NCI-H1417 treated with DMSO at 0.1 percent for 48 hours (cell line): ENCODE measurements around the gene NKD1.

Experiments used
- DNase-seq: peaks from one replicate; lab custom pipeline; 2025; lab: John Stamatoyannopoulos, UW

NKD1 gene

DNA sequence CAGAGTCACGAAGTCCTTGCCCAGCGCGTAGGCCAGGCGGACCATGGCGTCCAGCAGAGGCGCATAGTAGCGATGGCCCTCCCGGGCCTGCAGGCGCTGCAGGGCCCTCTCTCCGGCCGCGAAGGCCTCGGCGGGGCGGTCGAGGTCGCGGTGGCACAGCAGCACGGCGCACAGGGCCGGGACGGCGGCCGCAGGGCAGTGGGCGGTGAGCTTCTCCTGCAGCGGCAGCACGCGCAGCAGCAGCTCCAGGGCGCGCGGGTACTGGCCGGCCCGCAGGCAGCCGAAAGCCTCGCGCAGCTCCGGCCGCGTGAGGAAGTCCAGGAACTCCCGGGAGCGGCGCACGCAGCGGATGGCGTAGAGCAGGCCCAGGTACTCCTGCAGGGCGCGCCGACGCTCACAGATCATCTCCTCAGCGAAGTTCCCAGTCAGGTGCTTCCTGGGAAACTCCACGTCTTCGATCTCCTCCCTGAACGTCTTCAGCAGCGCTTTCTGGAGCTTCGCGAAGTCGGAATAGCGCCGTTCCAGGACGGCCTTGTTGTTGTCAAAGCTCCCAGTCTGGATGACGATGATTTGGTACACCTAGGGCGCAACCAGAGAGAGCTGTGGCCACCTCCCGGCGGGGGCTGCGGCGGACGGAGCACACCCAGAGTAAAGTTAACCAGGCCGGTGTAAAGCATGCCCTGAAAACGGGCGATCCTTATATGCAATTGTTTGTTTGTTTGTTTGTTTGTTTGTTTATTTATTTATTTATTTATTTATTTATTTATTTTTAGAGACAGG is 125.5 kb downstream of the NKD1 start:
- DNase-seq = no peak

DNA sequence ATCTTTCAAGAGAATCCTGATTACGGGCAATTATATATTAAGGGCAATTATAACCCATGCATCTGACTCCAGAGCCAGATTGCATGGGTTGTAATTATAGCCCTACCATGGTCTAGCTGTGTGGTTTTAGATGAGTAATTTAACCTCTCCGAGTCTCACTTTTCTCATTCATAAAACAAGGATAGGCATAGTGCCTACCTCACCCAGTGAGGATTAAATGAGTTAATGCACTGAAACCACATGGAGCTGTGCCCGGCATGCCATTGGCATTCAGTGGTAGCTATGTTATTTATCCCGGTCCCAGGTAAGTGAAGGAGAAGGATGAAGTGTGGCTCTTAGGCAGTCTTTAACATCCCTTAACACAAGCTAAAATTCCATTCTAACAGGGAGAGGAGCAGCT is 126.6 kb downstream of the NKD1 start:
- no peak for DNase-seq

DNA sequence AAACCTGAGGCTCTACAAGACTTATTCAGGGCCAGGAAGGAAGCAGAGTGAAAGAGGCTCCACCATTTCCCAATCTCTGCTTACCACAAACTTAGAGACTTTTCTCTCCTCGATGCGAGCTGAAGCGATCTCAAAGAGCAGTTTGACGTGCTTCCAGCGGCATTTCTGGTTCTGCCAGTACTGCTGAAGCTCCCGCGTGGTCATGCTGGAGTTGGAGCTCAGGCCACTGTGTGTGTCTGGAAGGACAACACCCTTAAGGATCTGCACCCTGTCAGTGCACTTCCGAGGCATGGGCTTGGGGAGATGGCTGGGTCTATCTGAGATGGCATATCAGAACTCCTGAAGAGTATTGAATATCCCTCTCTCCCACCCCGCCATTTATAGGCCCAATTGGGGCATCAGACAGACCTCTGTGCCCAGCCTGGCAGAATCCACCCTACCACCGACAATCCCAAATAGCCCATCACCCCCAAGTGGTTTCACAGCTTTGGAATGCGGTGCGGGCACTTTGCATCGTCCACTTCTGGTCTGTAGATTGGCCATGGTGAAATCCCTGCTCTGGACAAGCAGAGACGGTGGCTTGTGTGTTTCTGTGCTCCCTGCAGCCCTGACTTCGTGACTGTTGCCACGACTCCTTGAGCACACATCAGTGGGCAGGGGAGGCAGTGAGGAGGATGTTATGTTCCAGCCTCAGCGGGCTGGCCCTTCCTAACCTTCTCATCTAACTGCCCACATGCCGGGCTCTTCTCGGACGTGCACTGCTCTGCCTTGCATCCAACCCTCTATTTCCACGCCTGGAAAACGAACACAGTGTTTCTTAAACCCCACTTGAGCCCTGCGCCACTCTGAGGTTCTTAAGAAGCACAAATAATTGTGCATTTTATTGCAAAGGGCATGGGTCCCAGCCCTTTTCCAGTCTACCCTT is 127.8 kb downstream of the NKD1 start:
- DNase-seq = no peak

DNA sequence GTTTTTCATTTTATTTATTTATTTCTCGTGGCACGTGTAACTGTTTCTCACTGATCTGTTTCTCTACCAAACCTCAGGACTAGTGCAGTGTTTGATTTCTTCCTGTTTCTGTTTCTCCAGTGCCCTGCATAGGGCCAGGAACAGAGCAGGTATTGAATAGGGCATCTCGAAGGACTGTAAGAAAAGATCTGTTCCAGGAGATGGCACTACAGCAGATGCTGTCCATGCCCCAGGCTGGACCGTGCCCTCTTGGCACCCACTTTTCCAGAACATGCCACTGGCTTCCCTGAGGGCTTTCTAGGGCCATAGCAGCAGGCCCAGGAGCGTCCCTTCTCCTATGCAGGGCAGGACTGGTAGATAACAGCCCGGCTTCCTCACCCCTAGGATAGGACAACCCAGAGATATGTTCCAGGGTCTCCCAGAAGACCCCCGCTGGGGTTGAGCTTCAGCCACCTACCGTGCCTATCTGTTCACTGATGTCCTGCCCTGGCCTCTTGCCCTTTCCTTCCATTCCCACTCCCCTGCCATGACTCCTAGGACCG is 128.6 kb downstream of the NKD1 start:
- no peak for DNase-seq

DNA sequence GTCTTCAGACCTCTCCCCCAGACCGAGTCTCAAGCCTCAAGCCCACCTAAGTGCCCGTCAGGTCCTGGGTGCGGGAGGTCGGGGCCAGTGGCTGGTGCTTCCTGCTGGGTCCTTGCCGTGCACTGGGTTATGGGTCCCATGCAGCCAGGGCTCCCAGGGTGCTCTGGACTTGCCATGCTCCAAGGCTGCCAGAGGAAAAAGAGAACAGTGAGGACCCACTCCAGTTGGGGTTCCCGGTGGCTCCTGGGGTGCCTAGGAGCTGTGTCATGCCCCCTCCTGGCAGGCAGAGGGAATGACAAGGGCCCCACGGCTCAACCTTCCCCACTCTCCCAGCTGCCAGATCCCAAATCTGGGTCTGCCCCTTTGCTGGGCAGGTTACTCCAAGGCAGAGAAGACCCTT is 129.2 kb downstream of the NKD1 start:
- no peak for DNase-seq

DNA sequence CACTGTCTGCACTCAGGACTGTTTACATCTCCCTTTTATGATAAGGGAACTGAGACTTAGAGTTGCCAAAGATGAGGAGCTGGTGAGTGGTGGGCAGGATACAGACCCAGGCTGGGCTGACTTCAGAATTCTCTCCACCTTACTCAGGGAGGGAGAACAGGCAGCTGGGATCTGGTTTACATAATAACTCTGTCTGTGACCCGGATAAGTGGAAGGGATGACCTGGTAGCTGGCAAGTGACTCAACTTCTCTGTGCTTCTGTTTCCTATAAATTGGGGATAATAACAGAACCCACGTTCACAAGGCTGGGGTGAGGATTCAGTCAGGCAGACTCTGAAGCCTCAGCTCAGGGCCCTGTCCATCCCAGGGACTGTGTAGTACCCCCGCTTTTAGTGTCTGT is 130.3 kb downstream of the NKD1 start:
- DNase-seq = no peak

DNA sequence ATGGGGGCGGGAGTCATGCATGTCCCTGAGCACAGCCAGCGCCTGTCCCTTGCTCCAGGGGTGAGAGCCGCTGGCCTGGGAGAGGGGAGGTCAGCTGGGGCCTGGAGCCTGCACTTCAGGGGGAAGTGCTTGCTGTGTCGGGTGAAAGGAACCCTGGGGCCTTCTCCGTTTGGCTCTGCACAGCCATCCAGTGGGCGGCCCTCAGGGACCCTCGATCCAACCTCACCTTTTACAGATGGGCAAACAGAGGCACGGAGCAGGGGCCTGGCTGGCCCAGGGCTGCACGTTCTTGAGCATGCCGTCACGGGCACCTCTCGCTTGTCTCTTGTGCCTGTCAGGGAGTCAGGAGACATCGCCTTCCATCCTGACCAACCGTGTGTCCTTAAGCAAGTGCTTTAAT is 131.1 kb downstream of the NKD1 start:
- no peak for DNase-seq

DNA sequence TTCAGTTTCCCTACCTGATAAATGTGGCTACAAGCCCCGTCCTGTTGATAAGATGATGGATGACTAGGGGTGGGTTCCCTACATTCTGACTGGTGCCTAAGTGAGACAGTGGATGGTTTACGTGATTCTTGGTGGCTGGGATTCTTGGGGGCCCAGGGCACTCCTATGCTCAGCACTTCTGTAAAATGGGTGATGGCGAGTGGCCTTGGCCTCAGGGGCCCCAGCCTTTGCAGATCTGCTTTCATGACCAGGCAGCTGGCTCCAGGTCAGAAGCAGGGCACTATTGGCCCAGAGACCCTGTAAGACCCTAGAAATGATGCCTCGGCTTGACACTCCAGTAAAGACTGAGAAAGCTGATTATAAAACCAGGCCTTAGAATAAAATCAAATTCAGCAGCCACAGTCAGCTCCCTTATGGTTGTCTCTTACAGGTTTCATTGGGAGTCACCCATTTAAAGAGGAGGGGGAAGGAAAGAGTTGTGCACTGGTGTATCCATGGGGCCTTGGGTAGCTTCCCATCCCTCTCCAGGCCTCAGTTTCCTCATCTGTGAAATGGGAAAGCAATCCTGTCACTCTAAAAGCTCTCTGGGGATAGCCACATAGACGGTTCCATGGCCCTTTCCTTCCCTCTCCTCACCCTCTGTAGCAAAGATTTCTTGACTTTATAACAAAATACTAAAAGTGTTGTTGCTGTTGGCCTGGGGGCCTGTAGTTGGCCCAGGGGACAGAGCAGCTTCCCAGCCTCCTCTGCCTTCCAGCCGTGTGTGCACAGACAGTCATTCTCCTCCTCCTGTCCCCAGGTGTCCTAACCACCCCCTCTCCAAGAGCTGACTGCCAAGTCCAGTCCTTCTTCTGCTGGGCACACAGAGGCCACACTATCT is 131.7 kb downstream of the NKD1 start:
- no peak for DNase-seq

DNA sequence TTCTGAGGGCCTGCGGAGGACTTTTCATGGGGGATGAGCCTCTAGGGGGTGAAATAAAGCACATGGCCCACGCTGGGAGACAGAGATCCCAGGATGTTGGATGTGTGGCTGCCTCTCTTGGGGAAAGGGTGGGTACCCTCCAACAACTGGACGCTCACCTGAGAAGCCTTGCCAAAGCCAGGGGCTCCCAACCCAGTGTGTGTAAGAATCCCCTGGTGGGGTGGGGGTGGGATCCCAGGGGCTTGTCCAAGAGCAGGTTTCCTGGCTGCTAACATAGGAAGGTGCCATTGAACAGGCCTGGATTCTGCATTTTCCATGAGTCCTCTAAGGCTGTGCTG is 132.3 kb downstream of the NKD1 start:
- no peak for DNase-seq

DNA sequence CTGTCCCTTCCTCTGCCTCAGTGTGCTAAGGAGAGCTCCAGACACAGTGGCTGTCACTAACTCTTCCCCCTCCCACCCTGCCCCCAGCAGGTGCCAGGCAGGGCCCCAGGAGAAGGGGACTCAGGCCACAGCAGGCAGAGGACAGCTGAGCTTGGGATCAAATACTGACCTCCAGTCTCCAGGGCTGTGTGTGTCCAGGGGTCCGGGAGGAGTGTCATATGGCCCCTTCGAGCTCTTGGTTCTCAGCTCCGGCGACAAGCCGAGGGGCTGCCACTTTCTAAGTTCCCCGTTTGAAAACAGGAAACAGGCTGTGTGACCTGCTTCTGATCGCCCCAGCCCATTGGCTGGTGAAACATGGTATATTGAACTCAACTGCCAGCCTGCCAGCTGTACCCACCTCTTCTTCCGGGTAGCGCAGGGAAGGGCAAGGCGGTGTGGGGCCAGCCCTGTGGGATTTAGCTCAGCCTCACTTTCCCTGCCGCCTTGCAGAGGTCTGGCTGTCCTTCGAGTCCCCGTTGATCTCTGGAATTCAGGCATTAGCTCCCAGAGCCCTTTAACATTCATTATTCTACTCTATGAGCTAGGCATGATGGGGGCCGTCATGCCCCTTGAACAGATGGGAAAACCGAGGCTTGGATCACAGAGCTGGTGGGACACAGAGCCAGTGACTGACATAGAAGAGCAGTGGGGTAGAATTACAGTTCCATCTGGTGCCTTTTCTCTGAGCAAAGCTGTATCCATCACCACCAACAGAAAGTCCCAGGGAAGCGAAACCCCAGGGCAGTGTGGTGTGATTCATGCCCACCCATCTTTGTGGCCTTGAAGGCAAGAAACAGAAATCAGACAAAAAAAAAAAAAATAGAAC is 133.1 kb downstream of the NKD1 start, which contains the start of gene SNX20:
Gene SNX20, minus strand, starts transcription at position 292 of the 865 bp plus-strand sequence. CDS start 3,786 bp downstream, outside the sequence.
- no peak for DNase-seq

DNA sequence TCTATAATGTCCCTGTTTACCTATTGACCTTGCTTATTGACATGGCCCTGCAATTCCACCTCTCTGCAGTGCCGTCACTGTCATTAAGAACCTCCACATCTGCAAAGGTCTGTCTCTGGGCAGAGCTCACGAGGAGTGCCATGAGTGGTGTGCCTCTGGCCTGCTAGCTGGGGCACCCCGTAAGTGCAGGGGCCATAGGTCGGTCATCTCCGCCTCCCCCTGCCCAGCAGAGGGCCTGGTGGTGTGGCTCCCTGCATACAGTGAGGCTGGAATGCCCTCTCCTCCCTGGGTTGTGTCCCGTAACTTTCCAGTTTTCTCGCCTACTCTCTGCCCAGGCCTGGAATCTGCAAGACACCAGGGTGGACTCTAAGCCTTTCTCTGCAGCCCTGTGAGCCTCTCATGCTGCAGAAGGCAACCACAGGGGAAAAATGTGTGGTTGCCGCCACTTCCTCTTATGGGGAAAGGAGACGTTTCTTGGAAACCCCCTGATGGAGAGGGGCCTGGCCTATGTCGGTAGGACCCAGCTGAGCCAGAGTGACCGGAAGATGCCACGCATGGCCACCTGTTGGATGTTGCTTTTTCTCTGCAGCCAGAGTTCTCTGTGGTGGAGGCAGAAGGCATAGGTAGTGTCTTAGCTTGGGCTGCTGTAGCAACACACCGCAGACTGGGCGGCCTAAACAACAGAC is 135.6 kb downstream of the NKD1 start:
- DNase-seq = no peak

DNA sequence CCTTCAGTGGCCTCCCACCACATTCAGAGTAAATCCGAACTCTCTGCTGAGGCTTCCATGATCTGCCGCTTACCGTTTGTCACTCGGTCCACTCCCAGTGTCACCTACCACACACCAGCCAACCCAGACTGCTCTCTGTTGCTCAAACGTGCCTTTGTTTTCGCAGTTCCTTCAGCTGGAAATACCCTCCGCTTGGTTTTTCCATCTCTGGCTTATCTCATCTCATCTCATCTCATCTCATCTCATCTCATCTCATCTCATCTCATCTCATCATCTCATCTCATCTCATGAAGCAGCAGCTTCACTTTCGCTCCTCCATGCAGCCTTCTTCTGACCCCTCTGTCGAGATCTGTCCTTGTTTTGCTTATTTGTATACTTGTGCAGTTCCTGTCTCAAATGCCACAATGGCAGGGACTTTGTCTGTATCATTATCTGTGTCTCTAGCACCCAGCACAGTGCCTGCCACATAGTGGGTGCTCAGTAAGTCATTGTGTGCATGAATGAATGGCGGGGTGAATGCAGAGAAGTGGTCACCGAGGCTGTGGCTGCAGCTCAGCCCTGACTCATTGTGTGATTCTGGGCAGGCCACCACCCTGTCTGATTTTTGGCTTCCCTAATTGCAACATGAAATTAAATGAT is 136.7 kb downstream of the NKD1 start:
- DNase-seq = no peak

DNA sequence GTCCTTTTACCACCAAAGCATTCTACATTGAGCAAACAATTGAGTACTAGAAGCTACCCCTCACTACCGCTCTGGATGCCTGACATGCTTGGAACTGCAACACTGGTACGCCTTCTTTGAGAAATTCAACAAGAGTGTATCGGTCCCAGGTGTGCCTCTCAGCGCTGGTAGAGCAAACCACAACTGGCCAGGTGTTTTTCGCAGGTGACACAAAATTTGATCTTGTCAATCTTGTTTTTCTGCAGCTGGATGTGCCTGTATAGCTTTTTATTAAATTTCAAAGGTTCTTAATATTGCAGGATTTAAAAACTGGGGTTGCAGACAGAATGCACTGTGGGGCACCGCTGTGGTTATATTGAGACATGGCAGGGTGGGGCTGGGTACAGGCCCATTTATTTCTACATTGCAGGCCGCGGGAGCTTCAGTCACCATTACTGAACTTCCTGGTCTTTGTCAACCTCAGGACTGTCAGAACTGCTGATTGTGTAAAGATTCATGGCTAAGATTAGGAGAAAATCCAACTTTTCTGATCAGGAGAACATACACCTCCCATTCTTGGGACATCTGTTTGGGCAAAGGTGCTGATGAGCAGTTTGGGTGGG is 137.4 kb downstream of the NKD1 start:
- DNase-seq = no peak

DNA sequence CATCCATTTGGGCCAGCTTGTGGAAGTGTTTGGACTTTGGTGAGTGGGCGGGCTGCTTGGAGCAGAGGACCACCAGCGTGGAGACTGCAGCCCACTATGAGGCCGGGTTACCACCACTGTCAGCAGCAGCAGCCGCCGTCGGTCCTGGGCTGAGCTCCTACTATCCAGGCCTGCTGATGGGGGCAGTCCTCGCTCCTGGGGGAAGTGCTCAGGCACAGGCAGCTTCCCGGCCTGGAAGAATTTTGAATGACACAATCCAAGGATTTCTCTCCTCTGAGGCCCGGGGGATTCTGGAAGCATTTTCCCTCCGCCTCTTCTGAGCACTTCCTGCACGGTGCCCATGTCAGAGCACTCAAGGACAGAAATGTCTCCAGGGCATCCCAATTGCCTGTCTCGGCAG is 139.9 kb downstream of the NKD1 start:
- DNase-seq = no peak

DNA sequence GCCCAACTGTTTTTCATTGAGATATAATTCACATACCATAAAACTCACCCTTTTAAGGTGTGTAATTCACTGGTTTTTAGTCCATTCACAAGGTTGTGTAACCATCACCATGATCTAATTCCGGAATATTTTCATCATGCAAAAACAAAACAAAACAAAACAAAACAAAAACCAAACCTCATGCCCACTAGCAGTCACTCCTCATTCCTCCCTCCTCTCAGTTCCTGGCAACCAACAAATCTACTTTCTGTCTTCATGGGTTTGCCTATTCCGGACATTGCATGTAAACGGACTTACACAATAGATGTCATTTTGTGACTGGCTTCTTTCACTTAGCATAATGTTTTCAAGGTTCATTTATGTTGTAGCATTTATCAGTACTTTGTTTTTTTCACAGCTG is 140.7 kb downstream of the NKD1 start:
- no peak for DNase-seq

DNA sequence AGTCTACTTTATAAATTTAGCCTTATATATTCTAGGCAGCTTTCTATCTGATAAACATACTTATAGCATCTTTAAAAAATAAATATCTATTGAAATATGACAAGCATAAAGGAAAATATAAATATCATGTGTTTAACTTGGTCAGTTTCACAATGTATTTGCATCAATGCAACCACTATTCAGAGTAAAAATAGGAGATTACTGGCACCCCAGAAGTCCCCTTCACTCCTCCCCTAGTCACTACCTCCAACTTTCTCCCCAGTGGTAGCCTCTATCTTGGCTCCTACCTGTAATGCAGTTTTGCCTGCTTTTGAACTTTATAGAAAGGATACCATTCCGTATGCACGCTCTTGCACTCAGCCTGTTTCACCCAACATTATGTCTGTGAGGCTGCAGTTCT is 142.0 kb downstream of the NKD1 start:
- DNase-seq = no peak

DNA sequence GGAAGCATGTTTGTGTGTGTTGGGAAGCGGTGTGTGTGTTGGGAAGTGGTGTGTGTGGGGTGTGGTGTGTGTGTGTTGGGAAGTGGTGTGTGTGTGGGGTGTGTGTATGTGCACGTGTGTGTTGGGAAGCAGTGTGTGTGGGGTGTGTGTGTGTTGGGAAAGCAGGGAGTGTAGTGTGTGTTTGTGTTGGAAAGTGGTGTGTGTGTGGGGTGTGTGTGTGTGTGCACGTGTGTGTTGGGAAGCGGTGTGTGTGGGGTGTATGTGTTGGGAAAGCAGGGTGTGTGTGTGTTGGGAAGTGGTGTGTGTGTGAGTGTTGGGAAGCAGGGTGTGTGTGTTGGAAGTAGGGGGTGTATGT is 144.4 kb downstream of the NKD1 start:
- DNase-seq = no peak

DNA sequence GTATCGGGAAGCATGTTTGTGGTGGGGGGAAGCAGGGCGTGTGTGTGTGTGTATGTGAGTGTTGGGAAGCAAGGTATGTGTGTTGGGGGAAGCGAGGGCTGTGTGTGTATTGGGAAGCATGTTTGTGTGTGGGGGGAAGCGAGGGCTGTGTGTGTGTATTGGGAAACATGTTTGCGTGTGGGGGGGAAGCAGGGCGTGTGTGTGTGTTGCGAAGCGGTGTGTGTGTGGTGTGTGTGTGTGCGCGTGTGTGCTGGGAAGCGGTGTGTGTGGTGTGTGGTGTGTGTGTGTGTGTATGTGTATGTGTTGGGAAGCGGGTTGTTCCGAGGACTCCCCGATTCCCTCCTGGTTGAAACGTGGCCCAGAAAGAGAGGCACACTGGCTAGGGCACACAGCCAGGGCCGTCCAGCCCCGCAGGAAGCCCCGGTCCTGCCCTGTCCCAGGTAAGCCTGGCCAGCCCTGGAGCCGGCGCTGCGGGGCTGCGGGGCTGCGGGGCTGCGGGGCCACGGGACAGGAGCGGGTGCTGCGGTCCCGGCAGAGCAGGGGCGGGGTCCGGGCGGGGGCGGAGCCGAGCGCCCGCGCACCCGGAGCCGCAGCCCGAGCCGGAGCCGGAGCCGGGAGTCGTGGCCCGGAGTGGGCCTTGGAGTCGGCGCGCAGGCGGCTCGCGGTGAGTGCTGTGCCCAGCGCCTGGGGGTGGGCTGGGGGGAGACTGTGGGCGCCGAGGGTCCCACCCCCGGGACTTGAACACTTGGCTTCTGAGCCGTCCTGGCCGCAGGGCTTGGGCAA is 145.0 kb downstream of the NKD1 start, which contains the start of gene NOD2:
Gene NOD2, plus strand, starts transcription at position 608 of the 783 bp plus-strand sequence. CDS start 5,890 bp downstream, outside the sequence.
- DNase-seq = no peak

DNA sequence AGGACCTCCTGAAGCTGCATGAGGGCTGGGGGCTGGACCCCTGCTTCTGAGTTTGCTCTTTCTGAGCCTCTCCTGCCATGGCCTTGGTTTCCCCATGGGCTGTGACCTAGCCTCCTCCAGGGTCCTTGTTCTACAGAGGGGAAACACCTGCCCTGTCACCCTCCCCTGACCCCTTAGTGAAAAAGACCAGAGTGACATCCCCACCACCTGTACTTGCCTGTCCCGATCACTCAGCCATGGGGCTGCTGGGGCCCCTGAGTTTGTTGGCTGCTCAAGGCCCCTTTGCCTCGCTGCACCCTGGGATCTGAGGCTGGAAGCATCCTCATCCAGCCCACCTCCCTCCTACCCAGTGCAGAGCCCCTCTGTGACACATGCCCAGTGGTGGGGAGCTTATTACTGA is 146.0 kb downstream of the NKD1 start:
- no peak for DNase-seq
